Activated B cell treated with CpG ODN at 0.5 μM for 24 hours (primary cell): ENCODE measurements around the gene KCNK5. TPM values are rescaled to one million over a fixed set of nuclear protein-coding genes. Genes with fewer than 3 reads are reported as not detected.

Experiments used
- ATAC-seq: fragments of 200-7000 bp; cut with Tn5 transposase; one replicate; pipeline ENCODE4 v1.10.0; 2021; ENCODE audit warnings: low read depth, mild to moderate bottlenecking, moderate library complexity
- CTCF ChIA-PET: fragments of 350-600 bp; sonication (Branson Sonifier 250); formaldehyde crosslinking; loops from one replicate; lab custom pipeline; 2021; ENCODE audit warnings: antibody characterized with exemption; lab: Charles Lee
- POLR2A ChIA-PET: fragments of 350-600 bp; sonication (Branson Sonifier 250); formaldehyde crosslinking; loops from one replicate; lab custom pipeline; 2021; ENCODE audit warnings: antibody characterized with exemption; lab: Charles Lee
- DNase-seq: peaks from one replicate; pipeline ENCODE4 v3.0.0; 2022
- H3K27ac Mint-ChIP-seq: one replicate; pipeline ENCODE4 v1.8.0; 2020; ENCODE audit warnings: mixed read lengths
- H3K27me3 Mint-ChIP-seq: one replicate; pipeline ENCODE4 v1.8.0; 2021; ENCODE audit warnings: mixed read lengths
- H3K36me3 Mint-ChIP-seq: one replicate; pipeline ENCODE4 v1.8.0; 2021; ENCODE audit warnings: low read depth, mixed read lengths
- H3K4me1 Mint-ChIP-seq: one replicate; pipeline ENCODE4 v1.8.0; 2021; ENCODE audit warnings: mixed read lengths
- H3K4me3 Mint-ChIP-seq: one replicate; pipeline ENCODE4 v1.8.0; 2020; ENCODE audit warnings: mild to moderate bottlenecking, mixed read lengths
- H3K9me3 Mint-ChIP-seq: one replicate; pipeline ENCODE4 v1.8.0; 2020; ENCODE audit warnings: mixed read lengths
- intact Hi-C: fragments of 100-400 bp; cut with micrococcal nuclease; formaldehyde crosslinking; loops from one replicate; pipeline ENCODE4 v1.15.1; 2024
- total RNA-seq: library from RNA; stranded (reverse); gene quantifications from 2 replicates; pipeline ENCODE4 v1.2.3, GENCODE V29; 2022
- TF ChIP-seq, protein P1 (sequence below): fragments of 200-600 bp; IDR thresholded peaks from one replicate; pipeline ENCODE4 v1.8.0; 2022; ENCODE audit warnings: antibody characterized with exemption, mild to moderate bottlenecking

The KCNK5 gene
- total RNA-seq, 1 donor from 2014 or later = not detected

DNA sequence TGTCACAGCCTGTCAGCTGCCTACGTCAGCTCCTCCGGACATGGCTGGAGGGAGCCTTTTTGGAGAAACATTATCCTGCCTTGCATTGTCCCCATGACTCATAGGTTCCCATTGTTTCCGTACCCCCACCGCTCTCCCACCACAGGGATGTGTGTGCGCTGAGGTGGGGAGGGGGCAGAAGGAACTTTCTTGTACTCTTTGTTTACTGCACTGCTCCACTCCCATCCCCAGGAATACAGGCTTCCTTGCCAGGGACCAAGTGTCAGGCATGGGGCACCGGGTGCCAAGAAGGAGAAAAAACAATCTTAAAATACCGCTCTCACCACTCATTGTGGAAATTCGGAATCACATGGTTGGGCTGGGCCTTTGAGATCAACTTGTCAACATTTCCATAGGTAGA is 51.0 kb downstream of the KCNK5 start:
- CTCF ChIA-PET = no interaction called here
- POLR2A ChIA-PET = interaction anchor here (1.0 kb wide), 1 partner anchor 123 kb away, joined by 3 read pairs; no protein-coding TSS in a partner anchor
- intact Hi-C loops = no loop called here
- H3K9me3 Mint-ChIP-seq = peaks cover 12% of the 10 kb centered on the region
- DNase-seq (no peak), ATAC-seq (no peak)
- H3K4me3 Mint-ChIP-seq = no peak overlapping the region
- H3K27ac Mint-ChIP-seq = no peak overlapping the region
- TF ChIP-seq, protein P1, sequence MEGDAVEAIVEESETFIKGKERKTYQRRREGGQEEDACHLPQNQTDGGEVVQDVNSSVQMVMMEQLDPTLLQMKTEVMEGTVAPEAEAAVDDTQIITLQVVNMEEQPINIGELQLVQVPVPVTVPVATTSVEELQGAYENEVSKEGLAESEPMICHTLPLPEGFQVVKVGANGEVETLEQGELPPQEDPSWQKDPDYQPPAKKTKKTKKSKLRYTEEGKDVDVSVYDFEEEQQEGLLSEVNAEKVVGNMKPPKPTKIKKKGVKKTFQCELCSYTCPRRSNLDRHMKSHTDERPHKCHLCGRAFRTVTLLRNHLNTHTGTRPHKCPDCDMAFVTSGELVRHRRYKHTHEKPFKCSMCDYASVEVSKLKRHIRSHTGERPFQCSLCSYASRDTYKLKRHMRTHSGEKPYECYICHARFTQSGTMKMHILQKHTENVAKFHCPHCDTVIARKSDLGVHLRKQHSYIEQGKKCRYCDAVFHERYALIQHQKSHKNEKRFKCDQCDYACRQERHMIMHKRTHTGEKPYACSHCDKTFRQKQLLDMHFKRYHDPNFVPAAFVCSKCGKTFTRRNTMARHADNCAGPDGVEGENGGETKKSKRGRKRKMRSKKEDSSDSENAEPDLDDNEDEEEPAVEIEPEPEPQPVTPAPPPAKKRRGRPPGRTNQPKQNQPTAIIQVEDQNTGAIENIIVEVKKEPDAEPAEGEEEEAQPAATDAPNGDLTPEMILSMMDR = no peak
- peaks cover 7% of the 10 kb centered on the region for H3K27me3 Mint-ChIP-seq
- H3K36me3 Mint-ChIP-seq = no peaks in the 10 kb centered on the region
- H3K4me1 Mint-ChIP-seq = no peaks in the 10 kb centered on the region

DNA sequence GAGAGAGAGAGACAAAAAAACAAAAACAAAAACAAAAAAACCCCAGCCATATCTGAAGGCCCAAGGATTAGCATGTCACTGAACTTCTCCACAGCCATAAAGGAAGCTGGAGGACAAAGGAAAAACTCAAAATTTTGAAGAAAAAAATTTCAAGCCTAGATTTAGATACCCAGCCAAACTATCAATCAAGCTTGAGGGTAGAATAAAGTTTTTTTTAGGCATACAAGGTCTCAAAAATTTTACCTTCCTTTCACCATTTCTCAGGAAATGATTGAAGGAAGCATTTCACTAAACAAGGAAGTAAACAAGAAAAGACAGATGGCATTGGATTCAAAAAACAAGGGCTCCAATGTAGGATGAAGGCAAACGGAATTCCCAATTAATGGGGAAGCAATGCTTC is 52.1 kb downstream of the KCNK5 start:
- ChIA-PET POLR2A (no interaction called here), CTCF (no interaction called here)
- Mint-ChIP-seq H3K4me3 (no peak overlapping the region), H3K27me3 (peaks cover 7% of the 10 kb centered on the region), H3K27ac (no peak overlapping the region), H3K4me1 (no peaks in the 10 kb centered on the region), H3K36me3 (no peaks in the 10 kb centered on the region), H3K9me3 (peaks cover 12% of the 10 kb centered on the region)
- TF ChIP-seq, protein P1 = no peak
- intact Hi-C loops = no loop called here
- DNase-seq (no peak), ATAC-seq (no peak)

DNA sequence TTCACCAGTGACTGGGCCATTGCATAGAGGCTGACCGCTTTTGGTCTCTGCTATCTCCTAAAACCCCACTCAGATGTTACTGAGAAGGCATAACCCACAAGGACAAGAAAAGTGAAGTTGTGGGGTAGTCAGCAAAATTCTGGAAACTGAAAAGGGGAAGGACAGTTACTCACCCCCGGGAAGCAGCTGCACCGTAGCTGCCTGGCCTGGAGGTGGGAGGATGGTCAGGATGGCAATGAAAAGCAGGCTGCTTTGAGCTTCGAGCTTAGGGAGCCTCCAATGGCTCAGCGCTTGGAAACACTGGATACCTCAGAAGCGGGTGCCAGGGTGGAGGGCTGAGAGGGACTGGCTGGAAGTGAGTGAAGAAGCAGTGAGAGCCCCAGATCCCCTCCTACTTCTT is 56.0 kb downstream of the KCNK5 start:
- no peak for DNase-seq
- H3K36me3 Mint-ChIP-seq = no peaks in the 10 kb centered on the region
- POLR2A ChIA-PET = interaction anchor here (0.7 kb wide), 1 partner anchor 19 kb away, joined by 3 read pairs; no protein-coding TSS in a partner anchor

DNA sequence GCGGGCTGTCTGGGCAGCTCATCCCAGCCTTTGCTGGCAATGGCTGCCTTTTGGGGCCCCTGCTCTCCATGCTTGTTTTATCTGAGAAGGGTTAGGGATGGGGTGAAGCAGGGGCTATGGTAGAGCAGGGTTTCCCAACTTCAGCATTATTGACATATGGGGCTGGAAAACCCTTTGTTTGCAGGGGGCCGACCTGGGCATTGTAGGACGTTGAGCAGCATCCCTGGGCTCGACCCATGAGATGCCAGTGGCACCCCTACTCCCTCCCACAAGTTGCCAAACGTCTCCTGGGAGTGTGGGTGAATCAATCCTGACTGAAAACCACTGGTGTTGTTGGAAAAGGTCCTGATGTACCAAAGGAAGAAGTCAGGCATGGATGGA is 56.9 kb downstream of the KCNK5 start:
- H3K4me3 Mint-ChIP-seq = no peak overlapping the region
- H3K4me1 Mint-ChIP-seq = no peaks in the 10 kb centered on the region
- intact Hi-C loops = no loop called here
- DNase-seq (no peak), ATAC-seq (no peak)
- H3K9me3 Mint-ChIP-seq = peaks cover 5% of the 10 kb centered on the region
- ChIA-PET CTCF (no interaction called here), POLR2A (no interaction called here)
- no peaks in the 10 kb centered on the region for H3K36me3 Mint-ChIP-seq
- H3K27me3 Mint-ChIP-seq = peaks cover 5% of the 10 kb centered on the region
- TF ChIP-seq, protein P1 = no peak
- H3K27ac Mint-ChIP-seq = no peak overlapping the region

More for the DNA sequence above, 56.0 kb downstream of the KCNK5 start:
- H3K9me3 Mint-ChIP-seq = peaks cover 9% of the 10 kb centered on the region
- no peak overlapping the region for H3K27ac Mint-ChIP-seq
- intact Hi-C loops = no loop called here
- ATAC-seq = no peak
- CTCF ChIA-PET = no interaction called here
- no peaks in the 10 kb centered on the region for H3K4me1 Mint-ChIP-seq
- TF ChIP-seq, protein P1 = no peak
- H3K4me3 Mint-ChIP-seq = no peak overlapping the region
- H3K27me3 Mint-ChIP-seq = peaks cover 3% of the 10 kb centered on the region

DNA sequence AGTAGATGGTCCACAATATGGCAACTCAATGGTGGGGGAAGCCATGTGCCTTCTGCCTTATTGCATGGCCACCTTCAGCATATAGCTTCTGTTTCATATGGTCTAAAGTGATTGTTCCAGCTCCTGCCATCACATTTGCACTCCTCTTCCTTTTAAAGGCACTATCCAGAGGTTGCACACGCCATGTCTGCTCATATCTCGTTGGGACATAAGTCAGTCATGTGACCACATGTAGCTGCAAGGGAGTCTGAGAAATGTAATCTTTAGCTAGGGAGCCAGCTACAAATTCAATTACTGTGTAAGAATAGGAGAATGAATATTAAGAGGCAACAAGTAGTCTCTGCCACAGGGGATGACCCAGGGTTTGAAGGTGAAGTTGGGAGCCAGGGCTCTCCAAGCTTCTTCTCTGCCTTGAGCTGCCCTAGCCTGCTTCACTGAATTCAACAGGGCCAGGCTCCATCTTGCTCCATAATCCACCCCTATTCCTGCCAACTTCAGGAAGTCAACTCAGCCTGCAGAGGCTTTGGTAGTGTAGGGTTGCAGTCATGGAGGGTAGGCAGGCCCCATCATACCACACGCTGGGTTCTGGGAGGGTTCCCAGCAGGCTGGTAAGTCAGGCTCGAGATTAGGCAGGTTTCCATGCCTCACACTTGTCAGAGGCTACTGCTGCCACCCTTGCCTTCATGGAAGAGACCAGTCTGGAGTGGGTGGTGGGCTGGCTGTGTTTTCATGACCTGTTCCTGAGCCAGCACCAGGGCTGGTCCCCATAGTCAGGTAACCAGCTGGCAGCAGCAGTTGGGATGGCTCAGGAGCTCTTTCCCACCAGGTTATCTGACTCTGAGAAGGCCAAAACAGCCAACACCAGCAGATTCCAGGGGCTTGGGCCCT is 57.5 kb downstream of the KCNK5 start:
- ATAC-seq = no peak
- intact Hi-C loops = no loop called here
- H3K9me3 Mint-ChIP-seq = peaks cover under 1% of the 10 kb centered on the region
- ChIA-PET CTCF (interaction anchor here (1.3 to 1.6 kb wide), 2 partner anchors 131 to 133 kb away, joined by 5 to 6 read pairs; no protein-coding TSS in a partner anchor), POLR2A (no interaction called here)
- peaks cover under 1% of the 10 kb centered on the region for H3K4me1 Mint-ChIP-seq
- H3K27ac Mint-ChIP-seq = no peak overlapping the region
- H3K36me3 Mint-ChIP-seq = no peaks in the 10 kb centered on the region
- H3K4me3 Mint-ChIP-seq = no peak overlapping the region
- TF ChIP-seq, protein P1 = no peak
- no peak for DNase-seq
- H3K27me3 Mint-ChIP-seq = peaks cover 11% of the 10 kb centered on the region
